Glomerular visceral epithelial cell (primary cell): ENCODE data around the gene KNL1.
A peak's percentile ranks its signal among the peaks of the same experiment; 100 is the strongest.
"Not testable (repeated sequence)": the region's sequence is repeated elsewhere in the genome, so short reads cannot be mapped to it uniquely, and the experiment has no call there.

Source experiments
- DNase-seq: peaks from one replicate; pipeline ENCODE4 v3.0.0-alpha.2; 2016; ENCODE audit errors: extremely low spot score

The KNL1 gene

GRCh38 chr15:40593588-40594428 lies at the start of gene KNL1:
KNL1 (plus strand) TSS chr15:40594249; CDS start chr15:40602932, 8,683 bp downstream.
- DNase-seq, result peak; percentile 96

- DNase-seq, result no peak
Measured at GRCh38 chr15:40545457-40545856, 48.6 kb upstream of the KNL1 start.

GRCh38 chr15:40548610-40549009 lies 45.4 kb upstream of the KNL1 start:
- DNase-seq, result no peak

GRCh38 chr15:40549894-40550293 lies 44.2 kb upstream of the KNL1 start:
- no peak for DNase-seq

GRCh38 chr15:40550341-40551037 lies 43.6 kb upstream of the KNL1 start:
- no peak for DNase-seq

GRCh38 chr15:40554161-40554525 lies 39.9 kb upstream of the KNL1 start:
- no peak for DNase-seq

GRCh38 chr15:40555876-40556275 lies 38.2 kb upstream of the KNL1 start:
- DNase-seq, result no peak

- no peak for DNase-seq
Measured at GRCh38 chr15:40558952-40559742, 34.9 kb upstream of the KNL1 start.

- no peak for DNase-seq
Measured at GRCh38 chr15:40562691-40563090, 31.4 kb upstream of the KNL1 start.

- no peak for DNase-seq
Measured at GRCh38 chr15:40563426-40563825, 30.6 kb upstream of the KNL1 start.

- peak; percentile 97 for DNase-seq
Measured at GRCh38 chr15:40564591-40565332, 29.3 kb upstream of the KNL1 start, which contains the start of gene CCDC32. CCDC32 (minus strand) TSS chr15:40565042; CDS start chr15:40563015, 2,027 bp downstream.

GRCh38 chr15:40565333-40566238 lies 28.5 kb upstream of the KNL1 start:
- DNase-seq, result no peak

GRCh38 chr15:40567111-40567510 lies 26.9 kb upstream of the KNL1 start:
- DNase-seq, result peak; percentile 28

- peak; percentile 85 for DNase-seq
Measured at GRCh38 chr15:40569129-40569953, 24.7 kb upstream of the KNL1 start, which contains the start of gene RPUSD2. RPUSD2 (plus strand) TSS chr15:40569299; CDS start chr15:40569338, 39 bp downstream.

GRCh38 chr15:40575113-40575512 lies 18.9 kb upstream of the KNL1 start:
- DNase-seq, result no peak

GRCh38 chr15:40576914-40577313 lies 17.1 kb upstream of the KNL1 start:
- not testable (repeated sequence) for DNase-seq

GRCh38 chr15:40578892-40579291 lies 15.2 kb upstream of the KNL1 start:
- DNase-seq, result no peak

GRCh38 chr15:40581796-40582195 lies 12.3 kb upstream of the KNL1 start:
- not testable (repeated sequence) for DNase-seq

- DNase-seq, result no peak
Measured at GRCh38 chr15:40582726-40583246, 11.3 kb upstream of the KNL1 start.
